GM12878 (cell line): ENCODE results near the gene CREBBP. TPM values are rescaled to one million over a fixed set of nuclear protein-coding genes. Genes with fewer than 3 reads are reported as not detected.

Experiments
- ATAC-seq: fragments of 200-7000 bp; cut with Tn5 transposase; 3 replicates; pipeline ENCODE4 v1.9.1; 2020; ENCODE audit warnings: mild to moderate bottlenecking, moderate library complexity
- BruUV-seq: library from RNA; stranded (reverse); fragments of 400-500 nt; replicated peaks from 2 replicates; lab custom pipeline; 2021; lab: Mats Ljungman, UMichigan
- CTCF ChIA-PET: fragments of 300-600 bp; sonication (Branson Sonifier 250); formaldehyde crosslinking; extraction: SDS; loops from one replicate; lab custom pipeline; 2021; ENCODE audit warnings: inconsistent platforms; lab: Yijun Ruan, JAX
- POLR2A ChIA-PET: fragments of 350-600 bp; formaldehyde crosslinking; extraction: SDS; loops from one replicate; lab custom pipeline; 2021; ENCODE audit warnings: inconsistent platforms; lab: Charles Lee
- RAD21 ChIA-PET: fragments of 300-600 bp; sonication (Branson Sonifier 250); formaldehyde crosslinking; loops from one replicate; lab custom pipeline; 2023; ENCODE audit warnings: antibody characterized with exemption; ENCODE audit not compliant: unreplicated experiment; lab: Charles Lee
- SMC1A ChIA-PET: fragments of 300-600 bp; sonication (Branson Sonifier 250); formaldehyde crosslinking; loops from one replicate; lab custom pipeline; 2023; ENCODE audit not compliant: unreplicated experiment, uncharacterized antibody; lab: Charles Lee
- DNase-seq: peaks from one replicate; pipeline ENCODE4 v3.0.0-alpha.2; 2011; ENCODE audit warnings: low read depth, low spot score
- FAIRE-seq: peaks from 3 replicates; lab custom pipeline; 2011; peaks lifted over from hg19 to GRCh38; lab: Jason Lieb, UNC
- H2AFZ ChIP-seq: 2 replicates; pipeline ENCODE4 v1.6.0; 2011; ENCODE audit warnings: low read depth, low read length, control low read depth; ENCODE audit not compliant: control insufficient read depth
- H3K27ac ChIP-seq: 2 replicates; pipeline ENCODE4 v1.5.1; 2011; ENCODE audit warnings: control low read depth; ENCODE audit not compliant: control insufficient read depth, insufficient read depth
- H3K27me3 ChIP-seq, 2 experiments: replicated peaks in 1 of 2; 2 replicates each; pipeline versions ENCODE4 v1.6.0 to v1.6.1; 2011; ENCODE audit warnings: low read length in 1 of 2; ENCODE audit not compliant: control insufficient read depth in 2 of 2, insufficient read depth in 2 of 2
- H3K36me3 ChIP-seq, 2 experiments: 2 replicates each; pipeline ENCODE4 v1.5.1; 2011; ENCODE audit warnings: low read length in 1 of 2; ENCODE audit not compliant: control insufficient read depth in 2 of 2, insufficient read depth in 2 of 2
- H3K4me1 ChIP-seq: 2 replicates; pipeline ENCODE4 v1.6.1; 2011; ENCODE audit warnings: mild to moderate bottlenecking, low read length, moderate library complexity, mixed read lengths; ENCODE audit not compliant: control insufficient read depth, insufficient read depth
- H3K4me2 ChIP-seq: 2 replicates; pipeline ENCODE4 v1.6.0; 2011; ENCODE audit warnings: control low read depth; ENCODE audit not compliant: control insufficient read depth, insufficient read depth
- H3K4me3 ChIP-seq: fragments of 200-600 bp; sonication (generic); 2 replicates; pipeline ENCODE4 v1.5.1; 2016
- H3K79me2 ChIP-seq: 2 replicates; pipeline ENCODE4 v1.6.0; 2011; ENCODE audit warnings: low read length; ENCODE audit not compliant: control insufficient read depth, insufficient read depth
- H3K9ac ChIP-seq: 2 replicates; pipeline ENCODE4 v1.8.0; 2011; ENCODE audit warnings: low read length, control low read depth, mixed read lengths; ENCODE audit not compliant: control insufficient read depth, insufficient read depth
- H3K9me3 ChIP-seq: replicated peaks from 3 replicates; pipeline ENCODE4 v1.5.1; 2011; ENCODE audit warnings: mild to moderate bottlenecking, low read length; ENCODE audit not compliant: control insufficient read depth, insufficient read depth
- H4K20me1 ChIP-seq: 2 replicates; pipeline ENCODE4 v1.6.0; 2011; ENCODE audit not compliant: control insufficient read depth, insufficient read depth
- ATF7 ChIP-seq: fragments of 450-650 bp; IDR thresholded peaks from 2 replicates; pipeline ENCODE4 v1.6.1; 2016; ENCODE audit warnings: low read depth, mild to moderate bottlenecking
- BMI1 ChIP-seq: fragments of 450-650 bp; IDR thresholded peaks from 2 replicates; pipeline ENCODE4 v1.6.1; 2016; ENCODE audit warnings: mild to moderate bottlenecking, moderate library complexity, borderline replicate concordance
- CHD2 ChIP-seq: IDR thresholded peaks from 2 replicates; pipeline ENCODE4 v1.6.1; 2011; ENCODE audit warnings: low read depth, low read length, improper control_type of control experiment, borderline replicate concordance
- HDGF ChIP-seq: fragments of 450-650 bp; IDR thresholded peaks from 2 replicates; pipeline ENCODE4 v1.6.1; 2016; ENCODE audit warnings: antibody characterized with exemption
- LARP7 ChIP-seq: fragments of 450-650 bp; IDR thresholded peaks from 2 replicates; pipeline ENCODE4 v1.6.1; 2017; ENCODE audit warnings: mild to moderate bottlenecking
- NFXL1 ChIP-seq: fragments of 450-650 bp; IDR thresholded peaks from 2 replicates; pipeline ENCODE4 v1.6.1; 2017; ENCODE audit warnings: antibody characterized with exemption, mild to moderate bottlenecking, borderline replicate concordance
- POU2F2 ChIP-seq: IDR thresholded peaks from 3 replicates; pipeline ENCODE4 v1.6.1; 2011; ENCODE audit warnings: low read depth, mild to moderate bottlenecking, low read length, borderline replicate concordance
- RFX5 ChIP-seq: IDR thresholded peaks from 2 replicates; pipeline ENCODE4 v1.6.1; 2011; ENCODE audit warnings: low read depth, low read length, improper control_type of control experiment
- SMAD1 ChIP-seq: fragments of 450-650 bp; IDR thresholded peaks from 2 replicates; pipeline ENCODE4 v1.6.1; 2018; ENCODE audit warnings: mild to moderate bottlenecking, low read depth; ENCODE audit not compliant: partially characterized antibody
- SMAD5 ChIP-seq: IDR thresholded peaks from 2 replicates; pipeline ENCODE4 v1.6.1; 2016; ENCODE audit warnings: antibody characterized with exemption, low read depth
- TCF7 ChIP-seq: IDR thresholded peaks from 2 replicates; pipeline ENCODE4 v1.6.1; 2014; ENCODE audit warnings: antibody characterized with exemption, borderline replicate concordance
- YBX1 ChIP-seq: fragments of 450-650 bp; IDR thresholded peaks from 2 replicates; pipeline ENCODE4 v1.6.1; 2016; ENCODE audit warnings: antibody characterized with exemption
- ZNF207 ChIP-seq: fragments of 450-650 bp; IDR thresholded peaks from 2 replicates; pipeline ENCODE4 v1.6.1; 2014; ENCODE audit warnings: antibody characterized with exemption, mild to moderate bottlenecking, borderline replicate concordance
- ZNF384 ChIP-seq: IDR thresholded peaks from 2 replicates; pipeline ENCODE4 v1.6.1; 2012; ENCODE audit warnings: low read depth, mild to moderate bottlenecking, low read length, improper control_type of control experiment, borderline replicate concordance
- WGBS: methylation state at CpG from one replicate; pipeline ENCODE4 v1.1.6; 2016; ENCODE audit warnings: low lambda C conversion rate; ENCODE audit not compliant: insufficient replicate concordance, insufficient coverage; ENCODE audit errors: missing lambda C conversion rate; 5-methylcytosine and 5-hydroxymethylcytosine counted together
- in situ Hi-C: fragments of 300-500 bp; cut with MboI; formaldehyde crosslinking; loops from 9 replicates; pipeline ENCODE4 v1.14.3; 2018; ENCODE audit warnings: mixed read lengths
- intact Hi-C: fragments of 100-400 bp; cut with micrococcal nuclease; formaldehyde crosslinking; loops from one replicate; pipeline ENCODE4 v1.14.2; 2022; ENCODE audit not compliant: unreplicated experiment
- polyA plus RNA-seq, 11 experiments: library from polyadenylated mRNA; depleted of rRNA in 4 of 11; unstranded in 6 of 11; stranded (reverse) in 5 of 11; fragments of >200 nt; fragmentation: Nextera tagmentation in 4 of 11; fragmentation: Illumina TruSeq in 1 of 11; extraction: Ambion mirVana in 4 of 11; extraction: Trizol in 1 of 11; gene quantifications; 1 replicate in 1 of 11; 2 replicates in 10 of 11; pipeline versions ENCODE4 v1.2.1 to v1.2.3, GENCODE V29; 2011 to 2016; ENCODE audit warnings: inconsistent platforms in 2 of 11, missing spikeins in 2 of 11, low read depth in 1 of 11
- total RNA-seq, 4 experiments: library from RNA; depleted of rRNA in 3 of 4; stranded (reverse); fragments of >200 nt in 3 of 4; fragmentation: Illumina TruSeq in 1 of 4; extraction: Trizol in 1 of 4; gene quantifications; 2 replicates each; pipeline versions ENCODE4 v1.2.1 to v1.2.3, GENCODE V29; 2013 to 2021
- TF ChIP-seq, protein P1 (sequence below): fragments of 450-650 bp; IDR thresholded peaks from 2 replicates; pipeline ENCODE4 v1.6.1; 2017; ENCODE audit warnings: mild to moderate bottlenecking
- TF ChIP-seq, protein P2 (sequence below): fragments of 450-650 bp; IDR thresholded peaks from 2 replicates; pipeline ENCODE4 v1.6.1; 2017; ENCODE audit warnings: antibody characterized with exemption, mild to moderate bottlenecking, moderate library complexity
- TF ChIP-seq, protein P3 (sequence below): IDR thresholded peaks from 2 replicates; pipeline ENCODE4 v1.6.1; 2012; ENCODE audit warnings: low read length, inconsistent platforms

The CREBBP gene
- total and polyA plus RNA-seq, 10 of the 15 experiments (the other 5 are each of a cell fraction or from before 2014, with no cell fraction given) = 3.4 to 32.7 (median 7.9) TPM

DNA sequence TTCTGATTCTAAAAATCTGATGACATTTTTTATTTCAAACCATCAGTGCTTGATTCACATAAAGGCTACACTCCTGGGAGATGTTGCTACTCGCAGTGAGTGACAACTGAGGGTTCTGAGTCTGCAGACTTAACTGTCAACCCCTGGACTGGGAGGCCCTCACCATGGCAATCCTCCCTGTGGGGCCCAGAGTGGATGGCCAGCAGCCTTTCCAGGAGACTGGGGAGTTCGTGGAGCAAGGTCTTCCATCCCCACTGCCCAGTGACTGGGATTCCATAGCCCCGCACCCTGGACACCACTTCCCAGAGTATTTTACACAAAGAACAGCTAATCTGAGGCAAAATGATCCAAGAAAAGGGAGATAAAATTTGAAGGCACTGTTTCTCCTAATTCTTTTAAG is 59.3 kb downstream of the CREBBP start:
- CTCF ChIA-PET = no interaction called here
- no TSS peak for BruUV-seq
- H3K9ac ChIP-seq = no peak overlapping the region

More for the DNA sequence above, 59.3 kb downstream of the CREBBP start:
- Histone ChIP-seq H3K79me2 (peaks cover 87% of the 10 kb centered on the region), H3K9me3 (no peaks in the 10 kb centered on the region), H4K20me1 (peaks cover 2% of the 10 kb centered on the region), H2AFZ (no peak overlapping the region), H3K4me2 (no peak overlapping the region), H3K4me1 (peaks cover 35% of the 10 kb centered on the region), H3K27me3 (no peaks in the 10 kb centered on the region), H3K4me3 (no peak overlapping the region), H3K36me3 (peaks cover 1 to 3% of the 10 kb centered on the region in 2 experiments; a peak in 3 of 4 replicates), H3K27ac (no peak overlapping the region)
- intact Hi-C loops (no loop called here), in situ Hi-C loops (no loop called here)
- SMC1A ChIA-PET = no interaction called here
- FAIRE-seq = no peak
- DNase-seq = no peak
- POLR2A ChIA-PET = no interaction called here
- 97% methylated on average over 3 of the region's 3 CpGs for WGBS
- ATAC-seq = no peak
- RAD21 ChIA-PET = no interaction called here
- no peak for TF ChIP-seq BMI1
- TF ChIP-seq CHD2 = no peak
- no peak for TF ChIP-seq RFX5
- TF ChIP-seq TCF7 = no peak
- TF ChIP-seq, protein P1, sequence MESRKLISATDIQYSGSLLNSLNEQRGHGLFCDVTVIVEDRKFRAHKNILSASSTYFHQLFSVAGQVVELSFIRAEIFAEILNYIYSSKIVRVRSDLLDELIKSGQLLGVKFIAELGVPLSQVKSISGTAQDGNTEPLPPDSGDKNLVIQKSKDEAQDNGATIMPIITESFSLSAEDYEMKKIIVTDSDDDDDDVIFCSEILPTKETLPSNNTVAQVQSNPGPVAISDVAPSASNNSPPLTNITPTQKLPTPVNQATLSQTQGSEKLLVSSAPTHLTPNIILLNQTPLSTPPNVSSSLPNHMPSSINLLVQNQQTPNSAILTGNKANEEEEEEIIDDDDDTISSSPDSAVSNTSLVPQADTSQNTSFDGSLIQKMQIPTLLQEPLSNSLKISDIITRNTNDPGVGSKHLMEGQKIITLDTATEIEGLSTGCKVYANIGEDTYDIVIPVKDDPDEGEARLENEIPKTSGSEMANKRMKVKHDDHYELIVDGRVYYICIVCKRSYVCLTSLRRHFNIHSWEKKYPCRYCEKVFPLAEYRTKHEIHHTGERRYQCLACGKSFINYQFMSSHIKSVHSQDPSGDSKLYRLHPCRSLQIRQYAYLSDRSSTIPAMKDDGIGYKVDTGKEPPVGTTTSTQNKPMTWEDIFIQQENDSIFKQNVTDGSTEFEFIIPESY = no peak
- TF ChIP-seq YBX1 = no peak
- no peak for TF ChIP-seq HDGF
- TF ChIP-seq ZNF384 = no peak
- TF ChIP-seq LARP7 = no peak
- TF ChIP-seq SMAD5 = no peak
- TF ChIP-seq, protein P2, sequence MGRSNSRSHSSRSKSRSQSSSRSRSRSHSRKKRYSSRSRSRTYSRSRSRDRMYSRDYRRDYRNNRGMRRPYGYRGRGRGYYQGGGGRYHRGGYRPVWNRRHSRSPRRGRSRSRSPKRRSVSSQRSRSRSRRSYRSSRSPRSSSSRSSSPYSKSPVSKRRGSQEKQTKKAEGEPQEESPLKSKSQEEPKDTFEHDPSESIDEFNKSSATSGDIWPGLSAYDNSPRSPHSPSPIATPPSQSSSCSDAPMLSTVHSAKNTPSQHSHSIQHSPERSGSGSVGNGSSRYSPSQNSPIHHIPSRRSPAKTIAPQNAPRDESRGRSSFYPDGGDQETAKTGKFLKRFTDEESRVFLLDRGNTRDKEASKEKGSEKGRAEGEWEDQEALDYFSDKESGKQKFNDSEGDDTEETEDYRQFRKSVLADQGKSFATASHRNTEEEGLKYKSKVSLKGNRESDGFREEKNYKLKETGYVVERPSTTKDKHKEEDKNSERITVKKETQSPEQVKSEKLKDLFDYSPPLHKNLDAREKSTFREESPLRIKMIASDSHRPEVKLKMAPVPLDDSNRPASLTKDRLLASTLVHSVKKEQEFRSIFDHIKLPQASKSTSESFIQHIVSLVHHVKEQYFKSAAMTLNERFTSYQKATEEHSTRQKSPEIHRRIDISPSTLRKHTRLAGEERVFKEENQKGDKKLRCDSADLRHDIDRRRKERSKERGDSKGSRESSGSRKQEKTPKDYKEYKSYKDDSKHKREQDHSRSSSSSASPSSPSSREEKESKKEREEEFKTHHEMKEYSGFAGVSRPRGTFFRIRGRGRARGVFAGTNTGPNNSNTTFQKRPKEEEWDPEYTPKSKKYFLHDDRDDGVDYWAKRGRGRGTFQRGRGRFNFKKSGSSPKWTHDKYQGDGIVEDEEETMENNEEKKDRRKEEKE = no peak
- TF ChIP-seq, protein P3, sequence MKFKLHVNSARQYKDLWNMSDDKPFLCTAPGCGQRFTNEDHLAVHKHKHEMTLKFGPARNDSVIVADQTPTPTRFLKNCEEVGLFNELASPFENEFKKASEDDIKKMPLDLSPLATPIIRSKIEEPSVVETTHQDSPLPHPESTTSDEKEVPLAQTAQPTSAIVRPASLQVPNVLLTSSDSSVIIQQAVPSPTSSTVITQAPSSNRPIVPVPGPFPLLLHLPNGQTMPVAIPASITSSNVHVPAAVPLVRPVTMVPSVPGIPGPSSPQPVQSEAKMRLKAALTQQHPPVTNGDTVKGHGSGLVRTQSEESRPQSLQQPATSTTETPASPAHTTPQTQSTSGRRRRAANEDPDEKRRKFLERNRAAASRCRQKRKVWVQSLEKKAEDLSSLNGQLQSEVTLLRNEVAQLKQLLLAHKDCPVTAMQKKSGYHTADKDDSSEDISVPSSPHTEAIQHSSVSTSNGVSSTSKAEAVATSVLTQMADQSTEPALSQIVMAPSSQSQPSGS = no peak
- no peak for TF ChIP-seq ATF7
- no peak for TF ChIP-seq SMAD1
- TF ChIP-seq ZNF207 = no peak
- TF ChIP-seq NFXL1 = no peak
- TF ChIP-seq POU2F2 = no peak
